HG03571 (cell line): ENCODE results near the gene NPBWR2.
"Not testable (repeated sequence)": the region's sequence is repeated elsewhere in the genome, so short reads cannot be mapped to it uniquely, and the experiment has no call there.

ENCODE experiments used
- ATAC-seq: cut with Tn5 transposase; IDR thresholded peaks from one replicate; pipeline ENCODE4 v1.9.1; 2021; ENCODE audit not compliant: unreplicated experiment

NPBWR2 gene

GRCh38 chr20:64119681-64120341, 12.4 kb upstream of the NPBWR2 start:
- no peak for ATAC-seq

GRCh38 chr20:64119301-64119680, 11.9 kb upstream of the NPBWR2 start:
- ATAC-seq, result no peak

- not testable (repeated sequence) for ATAC-seq
These were observed 10.0 kb upstream of the NPBWR2 start for GRCh38 chr20:64117432-64117777.

- no peak for ATAC-seq
These were observed 9.4 kb upstream of the NPBWR2 start for GRCh38 chr20:64116541-64117431.

- ATAC-seq, result no peak
These were observed 8.7 kb upstream of the NPBWR2 start for GRCh38 chr20:64116016-64116415.

- no peak for ATAC-seq
These were observed 8.0 kb upstream of the NPBWR2 start for GRCh38 chr20:64115171-64115911.

GRCh38 chr20:64114356-64114971, 7.1 kb upstream of the NPBWR2 start:
- no peak for ATAC-seq

- no peak for ATAC-seq
These were observed 6.5 kb upstream of the NPBWR2 start for GRCh38 chr20:64113796-64114355.

GRCh38 chr20:64113444-64113775, 6.0 kb upstream of the NPBWR2 start:
- no peak for ATAC-seq

GRCh38 chr20:64112691-64113443, 5.5 kb upstream of the NPBWR2 start:
- ATAC-seq, result no peak

GRCh38 chr20:64111841-64112641, 4.7 kb upstream of the NPBWR2 start:
- ATAC-seq, result no peak

GRCh38 chr20:64110411-64111068, 3.2 kb upstream of the NPBWR2 start:
- ATAC-seq, result no peak

- ATAC-seq, result no peak
These were observed 2.5 kb upstream of the NPBWR2 start for GRCh38 chr20:64109831-64110391.

GRCh38 chr20:64108731-64109681, 1.6 kb upstream of the NPBWR2 start:
- ATAC-seq, result no peak

GRCh38 chr20:64107736-64108457, 532 bp upstream of the NPBWR2 start:
- ATAC-seq, result no peak

- no peak for ATAC-seq
These were observed 867 bp downstream of the NPBWR2 start for GRCh38 chr20:64106435-64106961.
